MM.1S (cell line): ENCODE results near the gene NXPH4.

Experiments used
- DNase-seq: peaks from one replicate; pipeline ENCODE4 v3.0.0-alpha.2; 2015
- H2AFZ ChIP-seq: fragments of 300-600 bp; sonication (generic); 2 replicates; pipeline ENCODE4 v1.6.0; 2016; ENCODE audit warnings: antibody characterized with exemption, low read length
- H3F3A ChIP-seq: fragments of 300-600 bp; sonication (generic); 2 replicates; pipeline ENCODE4 v1.6.1; 2016; ENCODE audit warnings: mild to moderate bottlenecking, antibody characterized with exemption, low read length, moderate library complexity, mixed read lengths; ENCODE audit not compliant: insufficient read depth
- H3K27ac ChIP-seq: fragments of 300-600 bp; sonication (generic); 2 replicates; pipeline ENCODE4 v1.5.1; 2016; ENCODE audit warnings: mild to moderate bottlenecking, low read length
- H3K27me3 ChIP-seq: fragments of 300-600 bp; sonication (generic); replicated peaks from 2 replicates; pipeline ENCODE4 v1.6.0; 2016; ENCODE audit warnings: low read length; ENCODE audit not compliant: insufficient read depth
- H3K36me3 ChIP-seq: fragments of 300-600 bp; sonication (generic); replicated peaks from 2 replicates; pipeline ENCODE4 v1.6.1; 2016; ENCODE audit warnings: mild to moderate bottlenecking, low read length, mixed read lengths; ENCODE audit not compliant: insufficient read depth
- H3K4me1 ChIP-seq: fragments of 300-600 bp; sonication (generic); 2 replicates; pipeline ENCODE4 v1.6.1; 2016; ENCODE audit warnings: low read length, mixed read lengths
- H3K4me2 ChIP-seq: fragments of 300-600 bp; sonication (generic); 2 replicates; pipeline ENCODE4 v1.6.0; 2016; ENCODE audit warnings: low read depth, low read length
- H3K4me3 ChIP-seq: fragments of 300-600 bp; sonication (generic); 2 replicates; pipeline ENCODE4 v1.5.1; 2016; ENCODE audit warnings: low read length, mixed read lengths
- H3K79me2 ChIP-seq: fragments of 300-600 bp; sonication (generic); 2 replicates; pipeline ENCODE4 v1.6.1; 2016; ENCODE audit warnings: mixed run types, low read length, mixed read lengths
- H3K9ac ChIP-seq: fragments of 300-600 bp; sonication (generic); 2 replicates; pipeline ENCODE4 v1.6.1; 2016; ENCODE audit warnings: low read length, mixed read lengths
- H3K9me2 ChIP-seq: fragments of 300-600 bp; sonication (generic); replicated peaks from 2 replicates; pipeline ENCODE4 v1.6.1; 2016; ENCODE audit warnings: mild to moderate bottlenecking, low read length, mixed read lengths; ENCODE audit not compliant: insufficient read depth
- H3K9me3 ChIP-seq: fragments of 300-600 bp; sonication (generic); replicated peaks from 2 replicates; pipeline ENCODE4 v1.6.1; 2016; ENCODE audit warnings: mild to moderate bottlenecking, low read length, mixed read lengths; ENCODE audit not compliant: insufficient read depth
- H4K20me1 ChIP-seq: fragments of 300-600 bp; sonication (generic); 2 replicates; pipeline ENCODE4 v1.6.1; 2016; ENCODE audit warnings: mild to moderate bottlenecking, low read length, moderate library complexity, mixed read lengths; ENCODE audit not compliant: insufficient read depth
- CTCF ChIP-seq: fragments of 300-600 bp; sonication (generic); IDR thresholded peaks from 2 replicates; pipeline ENCODE4 v1.5.1; 2016; ENCODE audit warnings: antibody characterized with exemption, low read length, mixed read lengths
- EZH2 ChIP-seq: fragments of 300-600 bp; sonication (generic); optimal IDR thresholded peaks from 2 replicates; pipeline ENCODE3; 2017; ENCODE audit warnings: low read depth, mild to moderate bottlenecking, antibody characterized with exemption, low read length, mixed read lengths
- EZH2phosphoT487 ChIP-seq: fragments of 300-600 bp; sonication (generic); IDR thresholded peaks from 2 replicates; pipeline ENCODE4 v1.6.1; 2018; ENCODE audit warnings: antibody characterized with exemption, low read length

NXPH4 gene

GRCh38 chr12:57234233-57234570 is 17.6 kb downstream of the NXPH4 start:
- no peak for TF ChIP-seq CTCF
- no peak for TF ChIP-seq EZH2
- no peak for TF ChIP-seq EZH2phosphoT487
- Histone ChIP-seq H4K20me1 (no peaks in the 10 kb centered on the region), H3K36me3 (0 out of 2 replicates have a peak, but pooled peaks cover 15% of the 10 kb centered on the region), H3K27me3 (peaks cover 7% of the 10 kb centered on the region; the same call in 1 of the 2 replicates), H3K9ac (no peak overlapping the region), H3K9me2 (no peaks in the 10 kb centered on the region), H3K9me3 (no peaks in the 10 kb centered on the region), H3K79me2 (peaks cover 31% of the 10 kb centered on the region), H3F3A (peaks cover 10% of the 10 kb centered on the region; the same call in 1 of the 2 replicates), H3K27ac (no peak overlapping the region), H3K4me1 (peaks cover 11% of the 10 kb centered on the region; the same call in 1 of the 2 replicates), H2AFZ (no peak overlapping the region), H3K4me3 (no peak overlapping the region), H3K4me2 (no peak overlapping the region)
- DNase-seq, result no peak

GRCh38 chr12:57234571-57235016 is 18.0 kb downstream of the NXPH4 start:
- no peak overlapping the region for H2AFZ ChIP-seq
- H4K20me1 ChIP-seq, result no peaks in the 10 kb centered on the region
- 0 out of 2 replicates have a peak, but pooled peaks cover 15% of the 10 kb centered on the region for H3K36me3 ChIP-seq
- peaks cover 15% of the 10 kb centered on the region; the same call in 1 of the 2 replicates for H3K4me1 ChIP-seq
- H3K27ac ChIP-seq, result no peak overlapping the region
- peaks cover 29% of the 10 kb centered on the region for H3K79me2 ChIP-seq
- H3K9me3 ChIP-seq, result no peaks in the 10 kb centered on the region
- no peak overlapping the region for H3K9ac ChIP-seq
- peaks cover 12% of the 10 kb centered on the region; the same call in 1 of the 2 replicates for H3F3A ChIP-seq
- no peak overlapping the region for H3K4me2 ChIP-seq
- H3K4me3 ChIP-seq, result no peak overlapping the region
- DNase-seq, result no peak
- TF ChIP-seq EZH2, result no peak
- no peak for TF ChIP-seq EZH2phosphoT487
- TF ChIP-seq CTCF, result no peak
- peaks cover 10% of the 10 kb centered on the region for H3K27me3 ChIP-seq
- H3K9me2 ChIP-seq, result no peaks in the 10 kb centered on the region

- Histone ChIP-seq H3K9me3 (no peaks in the 10 kb centered on the region), H3K4me2 (no peak overlapping the region), H3K4me1 (peaks cover 18% of the 10 kb centered on the region; the same call in 1 of the 2 replicates), H2AFZ (no peak overlapping the region), H3K9me2 (no peaks in the 10 kb centered on the region), H3K79me2 (peaks cover 24% of the 10 kb centered on the region), H3K36me3 (0 out of 2 replicates have a peak, but pooled peaks cover 15% of the 10 kb centered on the region), H4K20me1 (no peaks in the 10 kb centered on the region), H3K27me3 (peaks cover 15% of the 10 kb centered on the region), H3F3A (peaks cover 16% of the 10 kb centered on the region; the same call in 1 of the 2 replicates), H3K9ac (no peak overlapping the region), H3K4me3 (no peak overlapping the region), H3K27ac (no peak overlapping the region)
- no peak for DNase-seq
- TF ChIP-seq CTCF, result no peak
- TF ChIP-seq EZH2phosphoT487, result no peak
- TF ChIP-seq EZH2, result no peak
These were observed 18.6 kb downstream of the NXPH4 start for GRCh38 chr12:57235017-57235727.
